ENCODE results near the gene KRTAP3-2.
A peak's percentile ranks its signal among the peaks of the same experiment; 100 is the strongest.

KRTAP3-2 gene

GRCh38 chr17:40975516-40975915 lies 24.2 kb downstream of the KRTAP3-2 start:
- CTCF ChIA-PET: no interaction called here
- H3K27ac ChIP-seq: no peak overlapping the region
- no peak for DNase-seq (ENCODE audit: low spot score)
- POLR2A ChIA-PET (ENCODE audit: low non-redundant PET): no interaction called here
- no peak for TF ChIP-seq CTCF (conservative IDR thresholded peaks at IDR 0.05; ENCODE audit: low read depth)

- no peak overlapping the region for H3K27ac ChIP-seq
- no peak for DNase-seq (ENCODE audit: low spot score)
- TF ChIP-seq CTCF (conservative IDR thresholded peaks at IDR 0.05; ENCODE audit: low read depth): no peak
- ChIA-PET CTCF (interaction anchor here (0.7 kb wide), 1 partner anchor 426 kb away, joined by 5 read pairs; no protein-coding TSS in a partner anchor), POLR2A (ENCODE audit: low non-redundant PET) (no interaction called here)
These were observed 25.3 kb downstream of the KRTAP3-2 start for GRCh38 chr17:40974366-40974765.

- H3K27ac ChIP-seq: no peak overlapping the region
- DNase-seq (ENCODE audit: low spot score): no peak
- POLR2A ChIA-PET (ENCODE audit: low non-redundant PET): no interaction called here
- CTCF ChIA-PET: no interaction called here
- no peak for TF ChIP-seq CTCF (conservative IDR thresholded peaks at IDR 0.05; ENCODE audit: low read depth)
These were observed 32.1 kb downstream of the KRTAP3-2 start for GRCh38 chr17:40967582-40967981.

GRCh38 chr17:40966848-40967247 lies 32.9 kb downstream of the KRTAP3-2 start, which contains the start of gene KRT39:
KRT39 (minus strand) TSS chr17:40966948; CDS start chr17:40966856, 92 bp downstream.
- no peak for DNase-seq (ENCODE audit: low spot score)
- TF ChIP-seq CTCF (conservative IDR thresholded peaks at IDR 0.05; ENCODE audit: low read depth): no peak
- POLR2A ChIA-PET (ENCODE audit: low non-redundant PET): no interaction called here
- H3K27ac ChIP-seq: no peak within 1 kb of the TSS
- CTCF ChIA-PET: interaction anchor here (0.6 kb wide), 1 partner anchor 14 kb away, joined by 3 read pairs; no protein-coding TSS in a partner anchor

- TF ChIP-seq CTCF (conservative IDR thresholded peaks at IDR 0.05; ENCODE audit: low read depth): peak; percentile 60
- H3K27ac ChIP-seq: no peak overlapping the region
- ChIA-PET POLR2A (ENCODE audit: low non-redundant PET) (no interaction called here), CTCF (interaction anchor here (0.7 to 0.9 kb wide), 3 partner anchors 10 to 457 kb away, joined by 3 read pairs; no protein-coding TSS in a partner anchor)
- peak; percentile 41 for DNase-seq (ENCODE audit: low spot score)
These were observed 35.9 kb downstream of the KRTAP3-2 start for GRCh38 chr17:40963838-40964237.

GRCh38 chr17:40962059-40962561 lies 37.6 kb downstream of the KRTAP3-2 start:
- POLR2A ChIA-PET (ENCODE audit: low non-redundant PET): no interaction called here
- H3K27ac ChIP-seq: no peak overlapping the region
- TF ChIP-seq CTCF (conservative IDR thresholded peaks at IDR 0.05; ENCODE audit: low read depth): no peak
- no peak for DNase-seq (ENCODE audit: low spot score)
- CTCF ChIA-PET: no interaction called here
